ENCODE measurements around the gene SPP2.

DNA sequence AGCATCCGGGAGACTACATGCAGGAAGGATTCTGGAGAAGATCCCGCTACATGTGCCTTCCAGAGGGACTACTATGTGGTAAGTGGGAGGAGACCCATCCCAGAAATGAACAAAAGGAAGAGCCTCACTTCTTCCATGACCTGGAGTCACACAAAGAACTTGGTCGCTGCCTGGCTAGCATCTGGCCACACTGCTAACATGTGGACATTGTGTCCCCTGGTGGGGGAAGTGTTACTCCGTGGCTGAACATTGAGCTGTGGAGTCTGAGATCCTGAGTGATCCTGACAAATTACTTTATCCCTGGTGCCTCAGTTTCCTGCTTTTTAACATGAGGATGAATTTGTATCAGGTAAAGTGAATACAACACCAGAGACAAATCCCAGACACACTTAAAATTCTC, 8.4 kb downstream of the SPP2 start:
- TF ChIP-seq SP1 (IDR thresholded peaks at IDR 0.05; ENCODE audit: low read depth, low read length) (no peak), POLR2AphosphoS5 (IDR thresholded peaks at IDR 0.05; ENCODE audit: low read depth, low read length) (no peak), TAF1 (IDR thresholded peaks at IDR 0.05; ENCODE audit: low read depth, low read length) (no peak), CBX8 (IDR thresholded peaks at IDR 0.05; ENCODE audit: borderline replicate concordance, low read depth, low read length) (no peak), CEBPB (IDR thresholded peaks at IDR 0.05; ENCODE audit: low read depth, low read length) (no peak)

Measured in H1 (cell line).